Right cardiac atrium (tissue), 5 donors: Measurements from ENCODE around the gene ARHGEF26. TPM values are rescaled to one million over a fixed set of nuclear protein-coding genes. Genes with fewer than 3 reads are reported as not detected.

Experiments
- ATAC-seq, 2 donors: fragments of 200-7000 bp; cut with Tn5 transposase; one replicate each; pipeline versions ENCODE4 v1.8.0 to v1.9.1; 2020; ENCODE audit warnings: moderate library complexity in 2 of 2, mild to moderate bottlenecking in 1 of 2
- DNase-seq, 3 donors: peaks; one replicate each; pipeline ENCODE4 v3.0.0-alpha.2; 2020
- H3K27ac ChIP-seq: one replicate; pipeline ENCODE4 v1.5.1; 2013; ENCODE audit warnings: mild to moderate bottlenecking, low read length, control low read depth, moderate library complexity
- H3K27me3 ChIP-seq: one replicate; pipeline ENCODE4 v1.6.1; 2013; ENCODE audit not compliant: control insufficient read depth, insufficient read depth
- H3K4me1 ChIP-seq: one replicate; pipeline ENCODE4 v1.6.1; 2013; ENCODE audit warnings: low read length; ENCODE audit not compliant: control insufficient read depth, insufficient read depth
- H3K4me3 ChIP-seq: one replicate; pipeline ENCODE4 v1.5.1; 2013; ENCODE audit warnings: low read length, control low read depth
- H3K9me3 ChIP-seq: one replicate; pipeline ENCODE4 v1.6.1; 2013; ENCODE audit warnings: low read length; ENCODE audit not compliant: control insufficient read depth
- WGBS: extraction: QIAGEN DNeasy Blood & Tissue Kit; methylation state at CpG from one replicate; pipeline ENCODE4 v1.1.7; 2013; 5-methylcytosine and 5-hydroxymethylcytosine counted together
- intact Hi-C, 4 donors: fragments of 100-400 bp; cut with DNase I; formaldehyde crosslinking; loops; one replicate each; pipeline versions ENCODE4 v1.11.0 to v1.14.0; 2022 to 2023
- polyA plus RNA-seq: library from polyadenylated mRNA; stranded (reverse); fragments of 200-250 nt; gene quantifications from one replicate; pipeline ENCODE4 v1.2.3, GENCODE V29; 2013
- total RNA-seq, 4 donors: library from RNA; stranded (reverse); fragmentation: NEBNext Ultra II Directional; extraction: Animal tissue kit (Norgen Biotek cat#: 25700); gene quantifications; one replicate each; pipeline ENCODE4 v1.2.1, GENCODE V29; 2021
- donor health status: healthy with polysubstance abuse.
- donor health status: DM: no; HTN: yes; CAD: no.
- donor health status: DM: no; HTN: no; CAD: no.
- donor health status: DM: no; HTN: yes; CAD: no; lungs with severe emphysema.
- donor health status: DM: yes; HTN: yes; CAD: no.

Gene ARHGEF26
- total and polyA plus RNA-seq, 5 donors, result 3.3 to 7.5 (median 5.0) TPM

DNA sequence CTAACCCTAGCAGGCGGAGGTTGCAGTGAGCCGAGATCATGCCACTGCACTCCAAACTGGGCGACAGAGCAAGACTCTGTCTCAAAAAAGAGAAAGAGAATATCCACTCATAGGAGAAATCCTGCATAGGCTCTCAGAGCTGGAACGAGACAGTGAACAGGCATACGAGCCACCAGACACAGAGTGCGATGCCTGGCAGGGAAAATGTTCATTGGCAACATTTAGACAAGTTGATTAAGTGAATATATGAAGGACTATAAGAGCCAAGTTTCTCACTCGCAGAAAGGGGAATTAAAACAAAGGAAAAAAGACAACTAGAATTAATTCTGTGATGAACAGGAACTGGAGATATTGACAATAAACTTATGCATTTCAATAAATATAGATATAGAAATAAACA lies 27.1 kb upstream of the ARHGEF26 start:
- H3K9me3 ChIP-seq, result no peaks in the 10 kb centered on the region
- H3K4me3 ChIP-seq, result no peak overlapping the region
- no peaks in the 10 kb centered on the region for H3K4me1 ChIP-seq
- DNase-seq (no peak), ATAC-seq (no peak)
- H3K27ac ChIP-seq, result no peak overlapping the region
- no peaks in the 10 kb centered on the region for H3K27me3 ChIP-seq
- 84% methylated on average over 7 of the region's 7 CpGs for WGBS
- intact Hi-C loops, result loop anchor here in 1 of 4 donors (10.0 kb wide), 1 partner anchor 161 kb away; no protein-coding TSS in a partner anchor

DNA sequence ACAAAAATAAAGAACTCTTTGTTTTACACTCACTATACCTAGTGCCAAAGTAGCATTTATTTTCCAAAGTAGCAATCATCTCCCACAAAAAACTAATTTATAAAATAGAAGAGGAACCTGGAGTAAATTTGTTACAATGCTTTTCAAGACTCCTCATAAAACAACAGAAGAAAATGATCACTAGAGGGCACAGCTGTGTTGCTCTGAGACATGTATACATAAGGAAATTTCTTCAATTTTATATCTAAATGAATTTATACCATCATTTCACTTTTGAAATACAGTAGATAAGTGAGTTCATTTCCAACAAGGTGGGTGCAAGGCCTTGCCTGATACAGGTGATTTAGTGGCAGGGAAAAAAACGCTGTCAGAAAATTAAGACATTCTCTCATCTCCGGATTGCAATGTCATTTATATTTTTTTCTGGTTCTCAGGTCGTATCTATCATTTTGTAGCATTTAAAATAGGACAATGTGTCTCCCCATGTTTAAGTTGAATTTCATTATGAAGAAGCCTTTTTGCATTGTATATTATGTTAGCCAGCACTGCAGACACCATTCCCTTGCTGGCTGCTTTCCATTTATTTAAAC lies 25.3 kb upstream of the ARHGEF26 start:
- no peaks in the 10 kb centered on the region for H3K4me1 ChIP-seq
- H3K4me3 ChIP-seq, result no peak overlapping the region
- H3K27ac ChIP-seq, result no peak overlapping the region
- intact Hi-C loops, result loop anchor here in 2 of 4 donors (5.0 to 10.0 kb wide), 2 partner anchors 159 to 161 kb away; no protein-coding TSS in a partner anchor
- ATAC-seq (no peak), DNase-seq (no peak)
- WGBS, result 77% methylated on average over 3 of the region's 3 CpGs
- H3K27me3 ChIP-seq, result no peaks in the 10 kb centered on the region
- no peaks in the 10 kb centered on the region for H3K9me3 ChIP-seq

DNA sequence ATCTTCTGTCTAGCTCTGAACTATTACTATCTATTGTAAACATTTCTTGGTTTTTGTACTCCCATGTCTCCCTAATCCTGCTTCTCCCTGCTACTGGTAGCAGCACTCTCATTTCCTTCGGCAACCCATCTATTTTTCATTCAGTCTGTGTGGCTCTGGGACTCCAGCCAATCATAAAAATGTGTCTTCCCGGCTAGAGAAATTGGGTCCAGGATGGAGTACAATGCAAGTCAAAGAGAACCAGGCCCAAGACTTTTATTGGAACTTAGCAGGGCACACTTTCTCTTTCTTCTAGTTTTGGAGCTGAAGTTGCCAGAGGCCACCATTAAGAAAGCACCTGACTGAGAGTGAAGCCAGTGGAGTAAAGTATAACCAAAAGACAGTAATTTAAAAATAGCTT lies 22.8 kb upstream of the ARHGEF26 start:
- no peak overlapping the region for H3K4me3 ChIP-seq
- DNase-seq (no peak), ATAC-seq (no peak)
- no peaks in the 10 kb centered on the region for H3K27me3 ChIP-seq
- H3K4me1 ChIP-seq, result no peaks in the 10 kb centered on the region
- 38% methylated on average over 2 of the region's 2 CpGs for WGBS
- no peaks in the 10 kb centered on the region for H3K9me3 ChIP-seq
- intact Hi-C loops, result loop anchor here in 2 of 4 donors (5.0 to 10.0 kb wide), 2 partner anchors 156 to 159 kb away; no protein-coding TSS in a partner anchor
- no peak overlapping the region for H3K27ac ChIP-seq

DNA sequence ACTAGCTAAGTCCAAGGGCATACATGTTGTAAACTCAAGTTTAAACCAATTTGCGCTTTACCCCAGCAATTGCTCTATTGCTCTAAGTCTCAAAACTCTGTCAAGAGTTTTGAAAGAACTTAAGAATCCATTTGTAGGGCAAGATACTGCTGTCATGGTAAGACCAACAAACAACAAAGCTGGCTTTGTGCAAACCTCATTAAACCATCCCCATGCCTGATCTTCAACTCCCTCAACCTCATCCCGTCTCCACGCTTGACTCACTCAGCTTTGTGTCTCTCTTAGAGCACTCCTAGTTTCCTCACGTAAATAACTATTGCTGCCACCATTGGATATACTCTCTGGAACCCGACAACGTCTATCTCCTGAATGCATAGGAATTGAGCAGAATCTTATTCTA lies 20.6 kb upstream of the ARHGEF26 start:
- no peak overlapping the region for H3K4me3 ChIP-seq
- H3K27me3 ChIP-seq, result no peaks in the 10 kb centered on the region
- H3K27ac ChIP-seq, result no peak overlapping the region
- DNase-seq (no peak), ATAC-seq (no peak)
- H3K9me3 ChIP-seq, result no peaks in the 10 kb centered on the region
- H3K4me1 ChIP-seq, result no peaks in the 10 kb centered on the region
- WGBS, result 96% methylated on average over 6 of the region's 6 CpGs
- intact Hi-C loops, result loop anchor here in 1 of 4 donors (5.0 kb wide), 1 partner anchor 147 kb away; no protein-coding TSS in a partner anchor

DNA sequence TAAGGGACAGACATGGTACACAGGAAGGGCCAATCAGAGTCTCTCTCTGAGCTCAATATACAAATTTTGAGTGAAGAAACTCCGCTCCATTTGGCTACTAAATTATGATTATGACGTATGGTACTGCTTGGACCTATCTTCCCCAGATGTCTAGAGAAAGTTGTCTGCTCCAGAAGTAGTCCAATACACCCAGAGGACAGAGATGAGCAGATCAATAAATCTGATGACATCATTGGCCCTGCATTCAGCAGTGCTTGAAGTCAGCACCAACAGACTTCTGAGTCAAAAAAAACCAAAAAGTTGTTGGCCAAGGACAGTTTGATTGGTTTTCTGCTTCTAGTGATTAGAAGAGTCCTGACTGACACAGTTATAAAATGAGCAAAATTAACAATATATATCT lies 19.9 kb upstream of the ARHGEF26 start:
- intact Hi-C loops, result loop anchor here in 1 of 4 donors (5.0 kb wide), 1 partner anchor 146 kb away; no protein-coding TSS in a partner anchor
- H3K4me3 ChIP-seq, result no peak overlapping the region
- H3K27me3 ChIP-seq, result no peaks in the 10 kb centered on the region
- ATAC-seq (no peak), DNase-seq (no peak)
- no peaks in the 10 kb centered on the region for H3K4me1 ChIP-seq
- H3K27ac ChIP-seq, result no peak overlapping the region
- 93% methylated on average over 2 of the region's 2 CpGs for WGBS
- no peaks in the 10 kb centered on the region for H3K9me3 ChIP-seq

DNA sequence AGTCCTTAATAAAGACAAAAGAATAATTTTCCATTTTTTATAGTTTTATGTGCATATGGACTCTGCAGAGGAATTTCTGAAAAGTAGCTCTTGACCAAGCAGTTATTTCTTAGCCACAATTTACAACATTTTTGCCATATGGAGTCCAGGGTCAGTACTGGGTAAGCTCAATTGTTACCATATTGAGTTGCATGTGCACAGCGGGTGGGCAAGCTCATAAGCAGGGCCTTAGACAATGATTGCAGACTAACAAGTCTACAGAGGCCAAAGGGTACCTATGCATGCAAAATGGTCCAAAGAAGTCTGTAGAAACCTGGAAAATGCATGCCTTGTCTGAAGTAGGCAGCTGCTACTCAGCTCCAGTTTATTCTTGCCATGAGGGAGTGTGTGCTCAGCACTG lies 19.0 kb upstream of the ARHGEF26 start:
- no peaks in the 10 kb centered on the region for H3K4me1 ChIP-seq
- no peaks in the 10 kb centered on the region for H3K9me3 ChIP-seq
- DNase-seq, result no peak
- intact Hi-C loops, result loop anchor here in 1 of 4 donors (5.0 kb wide), 1 partner anchor 145 kb away; no protein-coding TSS in a partner anchor
- no peak overlapping the region for H3K4me3 ChIP-seq
- H3K27ac ChIP-seq, result no peak overlapping the region
- no peak for ATAC-seq
- WGBS, result 97% methylated on average over 1 of the region's 1 CpG
- no peaks in the 10 kb centered on the region for H3K27me3 ChIP-seq

DNA sequence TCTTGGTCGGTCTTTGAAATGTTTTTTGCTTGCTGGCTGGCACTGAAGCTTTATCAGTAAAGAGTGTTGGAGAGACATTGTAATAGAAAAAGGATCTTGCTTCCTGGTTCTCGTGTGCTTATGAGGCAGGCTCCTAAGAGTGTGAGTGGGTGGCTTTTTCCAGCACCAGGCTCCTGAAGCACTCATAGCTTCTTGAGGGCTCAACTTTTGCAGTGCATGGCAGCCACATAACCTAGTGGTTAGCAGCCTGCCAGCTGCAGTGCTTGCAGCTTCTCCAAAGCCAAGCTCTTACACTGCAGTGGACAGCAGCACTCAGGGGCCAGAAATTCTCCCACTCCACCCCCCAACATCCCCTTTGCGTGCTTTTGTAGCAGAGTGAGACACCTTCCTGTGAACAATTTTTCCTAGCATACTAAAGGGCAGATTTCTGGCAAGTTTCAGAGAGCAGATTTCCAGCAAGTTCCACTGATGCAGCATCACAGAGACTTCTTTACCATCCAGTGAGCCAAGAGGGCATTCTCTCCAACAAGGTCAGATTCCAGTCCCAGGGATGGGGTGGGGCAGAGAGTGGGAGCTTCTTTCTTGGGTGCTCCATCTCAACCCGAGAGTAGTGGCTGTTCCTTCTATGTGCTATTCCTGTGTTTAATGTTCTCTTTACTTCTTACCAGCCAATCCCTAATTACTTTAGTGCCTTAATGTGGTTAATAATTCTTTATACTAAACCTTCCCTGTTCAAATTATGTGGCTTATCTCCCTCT lies 15.8 kb upstream of the ARHGEF26 start:
- ATAC-seq, result no peak
- Histone ChIP-seq H3K9me3 (no peaks in the 10 kb centered on the region), H3K4me3 (no peak overlapping the region), H3K27me3 (no peaks in the 10 kb centered on the region), H3K4me1 (no peaks in the 10 kb centered on the region), H3K27ac (no peak overlapping the region)
- intact Hi-C loops, result no loop called here
- 67% methylated on average over 4 of the region's 4 CpGs for whole genome bisulfite sequencing
- DNase-seq, result no peak

DNA sequence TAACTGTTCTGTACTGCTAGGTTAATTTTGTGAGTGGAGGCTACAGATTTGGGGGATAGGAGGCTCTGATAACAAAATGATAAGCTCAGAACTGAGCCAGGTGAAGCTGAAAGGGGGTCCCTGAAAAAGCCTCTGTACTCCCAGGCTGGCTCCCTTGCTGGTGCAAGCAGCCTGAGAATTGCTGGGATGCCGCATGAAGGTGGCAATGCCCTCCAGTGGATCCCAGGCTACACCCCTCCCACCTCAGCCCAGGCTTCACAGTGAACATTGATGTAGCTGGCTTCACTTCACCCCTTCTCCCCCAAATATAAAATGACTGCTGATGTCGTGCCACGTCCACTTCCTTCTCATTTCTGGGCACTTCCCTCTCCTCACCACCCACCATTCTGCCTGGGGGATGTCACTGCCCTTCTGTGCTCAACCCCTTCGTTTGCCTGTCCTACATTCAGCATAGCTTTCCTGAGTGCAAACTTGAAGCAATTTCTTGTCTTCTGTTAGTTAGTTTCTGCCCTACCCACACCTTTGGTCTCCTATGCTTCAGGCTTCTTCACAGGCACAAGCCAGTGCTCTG lies 9.7 kb upstream of the ARHGEF26 start:
- 73% methylated on average over 4 of the region's 4 CpGs for WGBS
- no peaks in the 10 kb centered on the region for H3K4me1 ChIP-seq
- no peaks in the 10 kb centered on the region for H3K27me3 ChIP-seq
- H3K9me3 ChIP-seq, result no peaks in the 10 kb centered on the region
- no peak overlapping the region for H3K27ac ChIP-seq
- no peak overlapping the region for H3K4me3 ChIP-seq
- intact Hi-C loops, result no loop called here
- no peak for DNase-seq
- no peak for ATAC-seq

DNA sequence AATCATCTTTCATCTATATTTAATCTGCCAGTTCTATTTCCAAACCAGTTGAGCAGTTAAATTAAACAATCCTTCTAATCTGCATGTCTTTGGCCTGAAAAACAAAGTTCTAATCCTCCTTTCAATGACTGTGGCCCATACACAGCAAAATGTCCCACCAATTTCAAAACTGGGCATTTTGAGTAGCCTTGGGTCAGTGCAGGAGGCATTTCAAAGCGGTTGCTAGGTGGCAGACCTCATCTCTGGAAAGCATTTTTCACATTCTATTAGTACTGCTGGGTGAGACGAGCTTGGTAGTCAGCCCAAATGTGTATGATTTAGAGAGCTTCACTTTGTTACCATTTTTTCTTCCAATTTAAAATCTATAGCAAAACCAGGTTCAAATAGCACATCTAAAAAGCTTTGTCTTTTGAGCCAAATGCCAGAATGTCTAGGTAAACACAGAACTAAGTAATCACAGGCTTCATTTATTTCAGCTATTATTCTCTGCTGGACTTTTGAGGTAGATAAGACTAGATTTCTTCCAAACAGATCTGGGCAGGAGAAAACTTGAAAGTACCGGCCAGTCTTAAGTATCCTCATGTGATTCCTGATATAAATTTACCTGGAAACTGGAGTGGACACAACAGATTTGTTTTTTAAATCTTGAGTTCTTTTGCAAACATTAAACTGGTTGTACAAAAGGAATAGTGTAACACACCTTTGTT lies 8.9 kb upstream of the ARHGEF26 start:
- no peaks in the 10 kb centered on the region for H3K9me3 ChIP-seq
- ATAC-seq (no peak), DNase-seq (no peak)
- H3K4me1 ChIP-seq, result no peaks in the 10 kb centered on the region
- H3K27me3 ChIP-seq, result no peaks in the 10 kb centered on the region
- intact Hi-C loops, result no loop called here
- no peak overlapping the region for H3K27ac ChIP-seq
- H3K4me3 ChIP-seq, result no peak overlapping the region
- WGBS, result 72% methylated on average over 3 of the region's 3 CpGs

DNA sequence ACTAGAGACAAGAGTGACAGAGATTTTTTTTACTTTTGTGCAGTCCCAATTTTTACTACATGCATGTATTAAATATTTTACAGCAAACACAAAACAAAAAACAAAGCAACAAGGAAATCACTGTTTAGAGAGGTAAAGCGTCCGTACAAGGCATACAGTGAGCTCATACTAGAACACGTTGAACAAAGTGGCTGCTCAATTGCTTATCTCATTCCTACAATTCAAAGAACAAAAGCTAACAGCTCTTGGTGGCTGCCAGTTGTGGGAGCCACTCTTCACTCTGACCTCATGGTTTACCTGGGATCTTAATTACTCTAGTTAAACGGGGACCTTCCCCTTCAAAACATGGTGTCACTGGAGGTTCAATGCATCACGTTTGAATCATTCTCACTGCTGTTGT lies 7.6 kb upstream of the ARHGEF26 start:
- WGBS, result 70% methylated on average over 5 of the region's 5 CpGs
- no peak for DNase-seq
- Histone ChIP-seq H3K4me3 (no peak overlapping the region), H3K4me1 (no peaks in the 10 kb centered on the region), H3K27ac (no peak overlapping the region), H3K9me3 (no peaks in the 10 kb centered on the region), H3K27me3 (no peaks in the 10 kb centered on the region)
- ATAC-seq, result no peak
- intact Hi-C loops, result no loop called here

DNA sequence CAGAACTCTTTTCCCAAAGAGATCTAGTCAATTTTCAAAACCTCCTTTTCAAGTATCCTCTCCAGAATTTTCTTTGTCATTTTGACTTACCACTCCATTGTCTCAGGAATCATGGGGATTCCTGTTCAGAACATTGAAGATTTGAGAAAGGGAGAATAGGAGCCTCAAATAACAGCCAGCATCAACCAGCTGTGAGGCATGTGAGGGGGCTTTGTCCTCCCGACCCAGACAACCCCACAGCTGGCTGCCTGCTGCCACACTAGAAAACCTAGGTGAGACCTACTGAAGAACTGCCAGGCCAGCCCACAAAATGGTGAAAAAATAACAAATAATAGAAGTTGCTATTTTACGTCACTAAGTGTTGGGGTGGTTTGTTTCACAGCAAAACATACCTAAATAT lies 5.9 kb upstream of the ARHGEF26 start:
- H3K9me3 ChIP-seq, result no peaks in the 10 kb centered on the region
- H3K27me3 ChIP-seq, result no peaks in the 10 kb centered on the region
- intact Hi-C loops, result no loop called here
- H3K27ac ChIP-seq, result no peak overlapping the region
- H3K4me1 ChIP-seq, result no peaks in the 10 kb centered on the region
- ATAC-seq, result no peak
- no peak overlapping the region for H3K4me3 ChIP-seq
- DNase-seq, result no peak
- 90% methylated on average over 2 of the region's 2 CpGs for WGBS
